HK-2 (cell line): ENCODE data around the gene B3GNT2.
A peak's percentile ranks its signal among the peaks of the same experiment; 100 is the strongest.
"Not testable (repeated sequence)": the region's sequence is repeated elsewhere in the genome, so short reads cannot be mapped to it uniquely, and the experiment has no call there.

ENCODE experiments used
- DNase-seq: peaks from one replicate; pipeline ENCODE4 v3.0.0-alpha.2; 2018; ENCODE audit not compliant: unreplicated experiment

Gene B3GNT2

GRCh38 chr2:62185475-62186155 is 10.3 kb upstream of the B3GNT2 start:
- DNase-seq, result no peak

GRCh38 chr2:62186156-62186905 is 9.6 kb upstream of the B3GNT2 start:
- DNase-seq, result no peak

DNA sequence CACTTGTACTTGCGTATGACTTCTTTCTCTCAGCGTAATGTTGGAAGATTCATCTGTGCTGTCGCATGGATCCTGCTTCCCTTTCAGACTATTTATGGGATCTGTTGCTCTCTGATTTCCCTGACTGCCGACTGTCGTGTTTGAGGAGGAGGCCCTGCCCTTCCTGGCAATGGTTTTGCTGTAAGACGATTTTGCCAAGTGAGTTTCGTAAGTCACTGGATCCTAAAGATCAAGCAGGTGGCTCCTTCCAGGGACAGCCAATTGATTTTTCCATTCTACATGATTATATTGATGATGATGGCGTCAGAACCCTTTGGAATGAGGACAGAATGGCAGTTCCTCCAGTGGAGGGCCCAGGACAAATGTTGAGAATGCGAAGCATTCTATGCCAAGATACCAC is 8.7 kb upstream of the B3GNT2 start:
- no peak for DNase-seq

DNA sequence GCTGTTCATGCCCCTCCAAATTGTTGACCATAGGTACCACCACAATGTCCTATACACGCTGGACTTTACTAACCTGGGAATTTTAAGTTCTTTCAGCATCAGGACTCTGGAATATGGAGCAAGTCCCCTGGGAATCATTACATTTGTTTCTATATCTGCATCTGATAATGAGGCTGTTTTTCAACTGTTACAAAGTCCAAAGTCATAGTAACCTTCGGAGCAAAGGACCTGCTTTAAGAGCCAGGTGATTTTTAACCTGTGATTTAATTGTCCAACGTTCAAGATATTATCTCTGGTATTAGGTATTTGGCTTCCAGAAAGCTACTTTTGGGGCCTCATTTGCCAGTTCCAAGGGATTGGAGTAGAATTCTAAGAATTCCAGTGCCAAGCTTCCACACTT is 7.5 kb upstream of the B3GNT2 start:
- DNase-seq, result no peak

- DNase-seq, result no peak
Measured at GRCh38 chr2:62189196-62189595, 6.7 kb upstream of the B3GNT2 start.

GRCh38 chr2:62192811-62193210 is 3.1 kb upstream of the B3GNT2 start:
- no peak for DNase-seq

DNA sequence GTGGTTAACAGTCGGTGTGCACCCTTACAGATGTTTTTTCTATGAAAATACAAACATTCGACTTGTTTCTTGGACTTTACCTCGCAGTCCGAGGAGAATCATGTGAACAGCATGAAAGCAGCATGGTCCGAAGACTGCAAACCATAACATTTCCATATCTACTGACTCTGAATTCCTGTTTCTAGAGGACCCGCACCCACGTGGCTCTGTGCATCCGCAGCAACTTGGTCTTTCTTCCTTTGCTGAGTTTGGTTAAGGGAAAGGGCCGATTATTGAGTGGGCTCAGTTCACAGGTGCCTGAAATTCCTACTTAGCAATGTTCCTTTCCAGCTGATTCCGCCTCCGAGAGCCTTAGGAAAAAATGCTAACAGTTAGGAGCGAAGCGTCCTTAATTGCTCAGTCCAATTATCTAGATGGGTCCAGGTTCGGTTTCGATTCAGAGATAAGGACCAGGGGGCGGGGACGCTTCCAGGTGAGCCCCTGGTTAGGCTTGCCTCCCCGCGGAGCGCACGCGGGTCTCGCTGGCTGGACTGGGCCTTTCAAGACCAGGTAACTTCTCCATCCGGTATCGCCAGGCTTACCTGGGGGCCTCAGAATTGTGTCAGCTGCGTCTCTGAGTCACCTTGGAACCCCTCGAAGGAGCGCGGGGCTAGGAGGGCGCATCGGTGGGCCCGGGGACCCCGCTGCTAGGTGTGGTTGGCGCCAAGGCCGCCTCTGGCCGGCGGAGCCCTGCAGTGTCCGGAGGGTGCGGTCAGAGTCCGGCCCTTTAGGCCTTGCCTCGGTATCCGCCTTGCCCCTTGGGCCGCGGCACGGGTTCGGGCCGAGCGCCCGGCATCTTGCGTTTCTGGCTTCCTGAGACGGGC is 1.1 kb upstream of the B3GNT2 start:
- no peak for DNase-seq

- DNase-seq, result peak; percentile 62
Measured at GRCh38 chr2:62196278-62196901, 475 bp downstream of the B3GNT2 start.

DNA sequence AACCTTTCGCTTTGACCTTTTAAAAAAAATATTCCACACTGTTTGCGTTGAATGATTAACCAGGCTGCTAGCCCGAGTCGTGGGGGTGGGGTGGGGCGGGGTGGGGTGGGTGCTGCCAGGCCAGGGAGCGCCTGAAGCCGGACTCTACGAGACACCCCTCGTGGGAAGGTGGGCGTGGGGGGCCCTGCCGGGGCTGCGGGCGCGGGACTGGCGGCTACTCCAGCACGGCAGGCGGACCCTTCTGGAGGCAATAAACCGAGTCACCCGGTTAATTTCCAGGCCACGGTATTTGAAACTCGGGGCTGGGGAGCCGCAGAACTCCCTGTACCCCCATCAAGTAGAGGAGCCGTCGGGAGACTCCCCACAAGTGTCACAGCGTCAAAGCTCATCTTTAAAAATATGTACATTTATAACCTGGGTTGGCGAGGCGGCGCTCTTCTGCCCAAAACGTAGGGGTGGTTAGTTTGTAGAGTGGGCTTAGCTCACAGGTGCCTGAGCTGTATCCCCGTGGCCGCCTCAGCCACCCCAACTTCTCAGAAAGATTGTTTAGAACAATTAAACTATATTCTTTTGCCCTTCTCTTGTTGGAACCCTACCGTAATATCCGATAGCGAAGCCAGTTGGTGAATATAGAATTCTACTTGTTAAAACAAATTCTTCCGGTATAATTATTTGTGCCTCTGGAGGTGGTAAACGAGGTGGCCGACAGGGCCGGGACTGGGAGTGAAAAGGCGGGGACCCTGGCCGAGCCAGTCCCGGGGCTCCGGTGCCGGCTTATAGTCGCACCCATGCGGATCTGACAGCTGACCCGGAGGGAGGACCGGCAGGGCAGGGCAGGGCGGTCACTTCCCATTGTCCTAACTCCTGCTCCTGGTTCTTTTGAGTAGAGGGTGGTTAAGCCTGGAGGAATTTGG is 1.4 kb downstream of the B3GNT2 start:
- peak; percentile 24 for DNase-seq

DNA sequence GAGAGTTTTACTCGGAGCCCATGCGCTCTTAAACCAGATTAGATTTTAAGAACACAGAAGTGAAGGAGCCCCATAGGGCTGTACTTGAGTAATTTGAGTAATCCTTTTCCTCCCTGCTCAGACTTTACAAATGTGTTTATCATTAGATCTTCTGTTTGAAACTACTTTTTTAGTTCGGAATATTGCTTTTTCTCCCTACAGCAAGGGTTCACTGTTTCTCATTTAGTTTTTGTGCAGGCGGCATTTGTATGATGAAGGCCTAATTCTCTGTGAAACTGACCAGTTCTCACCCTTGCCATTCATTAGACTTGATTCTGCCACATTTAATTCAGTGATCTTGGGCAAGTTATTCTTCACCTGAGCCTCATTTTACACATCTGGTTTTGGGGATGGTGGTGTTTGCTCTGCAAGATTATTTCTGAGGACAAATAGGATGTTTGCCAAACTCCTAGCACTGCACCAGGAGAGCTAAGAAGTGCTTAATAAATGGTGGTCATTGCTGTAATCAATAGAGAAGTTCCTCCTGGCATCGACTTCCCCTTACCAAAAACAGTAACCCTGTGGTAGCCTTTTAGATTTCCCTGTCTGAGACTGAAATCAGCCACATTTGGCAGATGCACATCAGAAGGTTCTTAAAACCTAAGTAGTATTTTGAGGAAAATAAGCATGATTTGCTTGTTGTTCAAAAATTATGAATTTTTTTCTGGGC is 2.2 kb downstream of the B3GNT2 start:
- DNase-seq, result no peak

GRCh38 chr2:62198854-62199253 is 2.9 kb downstream of the B3GNT2 start:
- DNase-seq, result not testable (repeated sequence)

- DNase-seq, result no peak
Measured at GRCh38 chr2:62199392-62200125, 3.6 kb downstream of the B3GNT2 start.

DNA sequence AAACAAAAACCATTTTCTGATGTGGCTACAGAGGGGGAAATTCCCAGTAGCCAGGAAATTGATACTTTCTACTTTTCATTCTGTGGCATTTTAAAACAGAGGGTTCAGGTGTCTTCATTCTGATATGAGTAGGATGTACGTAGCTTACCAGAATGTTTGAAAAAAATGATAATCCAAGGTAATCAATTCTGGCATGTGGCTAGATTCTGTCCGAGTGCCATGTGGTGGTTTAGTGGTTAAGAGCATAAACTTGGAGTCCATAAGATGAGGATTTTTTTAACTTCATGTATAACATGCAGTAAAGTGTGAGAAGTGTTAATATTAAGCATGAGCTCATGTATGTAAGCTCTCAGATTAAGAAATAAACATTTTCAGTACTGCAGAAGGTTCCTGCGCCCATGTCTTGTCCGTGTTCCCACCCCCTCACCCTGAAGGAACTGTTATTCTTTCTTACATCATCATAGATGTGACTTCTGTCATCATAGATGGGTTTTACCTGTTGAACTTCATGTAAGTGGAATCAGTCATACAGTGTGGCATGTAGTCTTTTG is 4.5 kb downstream of the B3GNT2 start:
- no peak for DNase-seq

DNA sequence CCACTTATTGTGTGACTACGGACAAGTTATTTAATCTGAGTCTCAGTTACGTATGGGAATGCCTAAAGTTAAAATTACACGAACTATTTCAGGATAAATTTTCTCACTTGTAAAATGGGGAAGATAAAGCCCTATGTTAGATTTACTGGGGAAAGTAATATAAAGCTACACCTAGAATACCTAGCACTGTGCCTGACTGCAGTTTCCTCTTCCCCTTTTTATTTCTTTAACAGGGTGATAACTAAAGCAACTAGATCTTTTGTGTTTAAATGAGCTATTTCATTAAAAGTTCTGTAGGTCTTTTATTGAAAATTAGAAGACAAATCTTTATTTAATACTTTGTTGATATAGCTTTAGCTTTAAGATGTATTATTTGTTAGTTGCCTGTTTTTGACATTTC is 5.0 kb downstream of the B3GNT2 start:
- DNase-seq, result no peak

DNA sequence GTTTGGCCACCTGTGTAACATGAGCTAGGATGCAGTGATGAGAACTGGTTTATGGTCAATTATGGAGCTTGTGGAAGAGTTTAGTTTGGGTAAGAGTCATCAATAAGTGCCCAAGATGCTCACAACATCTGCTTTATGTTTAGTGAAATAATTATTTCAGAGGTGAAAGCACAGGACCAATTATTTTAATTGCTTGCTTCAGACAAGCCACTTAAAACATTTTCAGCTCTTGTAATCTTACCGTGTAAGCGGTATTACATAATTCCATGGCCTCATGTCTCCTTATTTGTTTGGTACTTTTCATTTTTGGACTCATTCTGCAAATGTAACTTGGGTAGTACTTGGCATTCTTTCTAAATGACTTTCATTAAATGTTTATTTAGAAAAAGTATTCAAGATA is 5.4 kb downstream of the B3GNT2 start:
- no peak for DNase-seq

DNA sequence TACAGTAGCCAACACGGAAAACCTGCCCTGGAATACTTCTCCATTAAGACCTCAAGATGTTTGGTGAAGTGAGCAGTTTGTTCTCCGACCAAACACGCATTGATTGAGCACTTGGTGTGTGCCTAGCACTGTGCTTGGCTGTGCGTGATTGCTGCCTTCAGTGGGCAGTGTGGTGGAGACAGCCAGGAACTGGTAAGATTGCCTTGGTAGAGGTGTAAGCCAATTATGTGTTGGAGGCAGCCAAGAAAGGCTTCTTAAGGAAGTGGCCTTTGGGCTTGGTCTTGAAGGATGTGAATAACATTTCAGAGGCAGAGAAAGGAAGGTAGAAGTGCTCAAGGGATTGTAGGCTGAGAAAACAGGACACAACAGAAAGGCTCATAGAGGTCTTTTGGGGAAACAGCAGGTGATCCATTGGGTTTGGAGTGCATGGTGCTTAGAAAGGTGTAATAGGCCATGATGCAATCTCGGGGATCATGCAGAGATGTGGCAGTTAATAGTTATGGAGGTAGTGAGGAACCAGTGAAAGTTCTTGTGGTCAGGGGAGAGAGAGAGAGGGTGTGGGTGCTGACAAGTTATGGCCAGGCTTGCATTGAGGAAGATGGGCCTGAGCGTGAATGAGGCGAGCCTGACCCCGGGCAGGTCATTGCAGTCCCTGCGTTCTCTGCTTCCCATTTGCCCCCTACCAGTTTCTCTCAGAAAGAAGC is 6.3 kb downstream of the B3GNT2 start:
- no peak for DNase-seq

DNA sequence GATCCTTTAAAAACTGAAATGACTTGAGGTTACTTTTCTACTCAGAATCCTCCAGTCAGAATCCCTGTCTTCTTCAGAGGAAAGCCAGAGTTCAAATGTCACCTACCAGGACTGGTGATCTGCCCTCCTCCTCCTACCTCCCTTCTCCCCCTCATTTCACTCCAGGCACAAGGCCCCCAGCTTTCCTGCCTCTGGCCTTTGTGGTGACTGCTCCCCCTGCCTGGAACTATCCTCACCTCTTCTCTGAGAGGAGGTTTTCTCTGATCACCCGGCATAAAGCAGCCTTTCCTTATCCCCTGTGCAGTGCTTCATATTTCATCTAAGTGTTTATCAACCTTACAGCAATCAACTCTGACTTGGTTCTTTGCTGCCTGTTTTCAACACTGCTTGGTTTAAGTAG is 6.8 kb downstream of the B3GNT2 start:
- DNase-seq, result no peak

DNA sequence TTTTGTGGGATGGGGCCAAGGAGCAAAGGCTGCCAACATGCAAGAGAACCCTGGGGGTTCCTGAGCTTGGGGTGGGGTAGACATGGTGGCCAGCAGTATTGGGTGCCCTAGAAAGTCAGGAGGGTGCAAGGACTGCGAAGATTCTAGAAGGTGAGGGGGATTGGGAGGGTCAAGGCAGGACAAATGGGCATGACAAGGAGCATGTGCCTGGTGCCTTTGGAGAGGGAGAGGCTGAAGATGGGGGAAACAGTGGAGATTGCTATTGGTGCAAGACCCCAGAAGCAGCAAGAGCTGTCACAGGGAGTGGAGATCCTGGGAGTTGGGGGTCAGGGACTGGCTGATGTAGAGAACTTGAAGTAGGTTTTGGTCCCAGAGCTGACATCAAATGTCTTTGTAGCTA is 7.5 kb downstream of the B3GNT2 start:
- DNase-seq, result no peak

DNA sequence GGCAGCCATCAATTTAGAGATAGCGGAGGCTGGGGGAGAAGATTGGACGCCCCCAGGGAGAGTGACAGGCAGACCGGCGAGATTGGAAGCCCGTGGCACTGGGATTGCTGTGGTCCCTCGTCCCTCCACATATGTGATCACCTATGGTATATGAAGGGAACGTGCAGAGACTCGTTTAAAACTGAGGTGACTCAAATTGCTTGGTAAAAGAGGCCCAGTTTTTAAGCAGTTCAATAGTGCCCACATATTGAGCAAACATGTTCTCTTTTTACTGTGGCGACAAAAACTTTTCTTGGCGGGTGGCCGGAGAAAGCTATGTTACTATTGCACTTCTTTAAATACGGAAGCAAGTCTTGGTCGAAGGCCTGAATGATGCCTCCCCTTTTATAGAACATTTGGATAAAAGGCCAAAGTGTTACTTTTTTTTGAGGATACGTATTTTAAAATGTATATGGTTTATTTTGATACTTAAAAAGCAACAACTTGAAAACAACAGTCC is 9.1 kb downstream of the B3GNT2 start:
- no peak for DNase-seq
